HCT116 (cell line): ENCODE measurements around the gene EPHA10. TPM values are rescaled to one million over a fixed set of nuclear protein-coding genes. Genes with fewer than 3 reads are reported as not detected.

Experiments used
- ATAC-seq: fragments of 200-7000 bp; cut with Tn5 transposase; 2 replicates; pipeline ENCODE4 v1.9.1; 2020; ENCODE audit warnings: mild to moderate bottlenecking, moderate library complexity
- BruUV-seq: library from RNA; stranded (reverse); fragments of 400-500 nt; replicated peaks from 2 replicates; lab custom pipeline; 2021; lab: Mats Ljungman, UMichigan
- CTCF ChIA-PET: fragments of 300-600 bp; sonication (Branson Sonifier 250); formaldehyde crosslinking; loops from one replicate; lab custom pipeline; 2021; ENCODE audit warnings: antibody characterized with exemption; lab: Charles Lee
- POLR2A ChIA-PET: fragments of 300-600, 350-600 bp; sonication (Branson Sonifier 250); formaldehyde crosslinking; loops from one replicate; lab custom pipeline; 2021; ENCODE audit warnings: antibody characterized with exemption; lab: Charles Lee
- RAD21 ChIA-PET, 2 experiments: fragments of 300-600 bp; sonication (Branson Sonifier 250); formaldehyde crosslinking; loops; one replicate each; lab custom pipeline; 2023; ENCODE audit warnings: low total read pairs in 2 of 2; ENCODE audit not compliant: uncharacterized antibody in 2 of 2, unreplicated experiment in 2 of 2, low non-redundant PET in 1 of 2; lab: Charles Lee
- DNase-seq: peaks from one replicate; pipeline ENCODE4 v3.0.0-alpha.2; 2010; ENCODE audit warnings: low read depth, low spot score
- H2AFZ ChIP-seq: fragments of 200-600 bp; shearing (Covaris generic), sonication (generic); 2 replicates; pipeline ENCODE4 v1.6.1; 2017; ENCODE audit warnings: low read depth, mixed run types, mixed read lengths, antibody characterized with exemption, low read length; ENCODE audit not compliant: poor library complexity, severe bottlenecking
- H3K27ac ChIP-seq: 2 replicates; pipeline ENCODE4 v1.5.1; 2012; ENCODE audit warnings: low read depth, low read length
- H3K27me3 ChIP-seq: fragments of 200-600 bp; sonication (generic); 2 replicates; pipeline ENCODE4 v1.6.1; 2016; ENCODE audit warnings: mixed run types, low read length, mixed read lengths; ENCODE audit not compliant: insufficient read depth
- H3K36me3 ChIP-seq, 2 experiments: fragments of 200-500 bp in 1 of 2; fragments of 200-600 bp in 1 of 2; sonication (Bioruptor generic) in 1 of 2; sonication (generic) in 1 of 2; 2 replicates each; pipeline versions ENCODE4 v1.5.1 to v1.6.1; 2014 to 2016; ENCODE audit warnings: low read length in 2 of 2, inconsistent platforms in 1 of 2, mixed read lengths in 1 of 2, mixed run types in 1 of 2; ENCODE audit not compliant: insufficient read depth in 2 of 2, control insufficient read depth in 1 of 2
- H3K4me1 ChIP-seq, 2 experiments: fragments of 200-600 bp in 1 of 2; sonication (generic) in 1 of 2; 2 replicates each; pipeline versions ENCODE4 v1.5.1 to v1.6.1; 2012 to 2017; ENCODE audit warnings: low read length in 2 of 2, inconsistent platforms in 1 of 2, mild to moderate bottlenecking in 1 of 2, mixed read lengths in 1 of 2, mixed run types in 1 of 2, moderate library complexity in 1 of 2; ENCODE audit not compliant: insufficient read depth in 2 of 2, control insufficient read depth in 1 of 2
- H3K4me2 ChIP-seq: fragments of 200-600 bp; sonication (generic); 2 replicates; pipeline ENCODE4 v1.6.1; 2017; ENCODE audit warnings: mixed run types, low read length, mixed read lengths
- H3K4me3 ChIP-seq, 2 experiments: fragments of 200-600 bp in 1 of 2; sonication (generic) in 1 of 2; replicated peaks in 1 of 2; 2 replicates each; pipeline ENCODE4 v1.5.1; 2011 to 2016; ENCODE audit warnings: low read length in 2 of 2, control low read depth in 1 of 2, low read depth in 1 of 2, mild to moderate bottlenecking in 1 of 2, mixed read lengths in 1 of 2, mixed run types in 1 of 2
- H3K79me2 ChIP-seq: fragments of 200-600 bp; sonication (generic); 2 replicates; pipeline ENCODE4 v1.6.1; 2017; ENCODE audit warnings: mild to moderate bottlenecking, mixed run types, low read length, moderate library complexity, mixed read lengths; ENCODE audit not compliant: insufficient read depth
- H3K9ac ChIP-seq: fragments of 200-600 bp; sonication (generic); 2 replicates; pipeline ENCODE4 v1.6.1; 2016; ENCODE audit warnings: low read length, mixed read lengths
- H3K9me2 ChIP-seq: fragments of 200-600 bp; sonication (generic), shearing (Covaris generic); 2 replicates; pipeline ENCODE4 v1.6.1; 2017; ENCODE audit warnings: mixed run types, mild to moderate bottlenecking, moderate library complexity; ENCODE audit not compliant: insufficient read depth
- H3K9me3 ChIP-seq, 2 experiments: fragments of 200-500 bp in 1 of 2; fragments of 200-600 bp in 1 of 2; sonication (Bioruptor generic) in 1 of 2; sonication (generic) in 1 of 2; 2 replicates each; pipeline ENCODE4 v1.6.1; 2014 to 2017; ENCODE audit warnings: low read length in 2 of 2, mixed read lengths in 2 of 2, inconsistent platforms in 1 of 2, low read depth in 1 of 2, mild to moderate bottlenecking in 1 of 2, mixed run types in 1 of 2, moderate library complexity in 1 of 2; ENCODE audit not compliant: control insufficient read depth in 1 of 2, insufficient read depth in 1 of 2
- H4K20me1 ChIP-seq: fragments of 200-600 bp; sonication (generic), shearing (Covaris generic); 2 replicates; pipeline ENCODE4 v1.6.1; 2017; ENCODE audit warnings: mixed run types, mild to moderate bottlenecking, moderate library complexity; ENCODE audit not compliant: insufficient read depth
- CBX3 ChIP-seq: IDR thresholded peaks from 2 replicates; pipeline ENCODE4 v1.6.1; 2012; ENCODE audit warnings: low read depth
- CEBPB ChIP-seq: IDR thresholded peaks from 2 replicates; pipeline ENCODE4 v1.6.1; 2012; ENCODE audit warnings: low read depth
- CTCF ChIP-seq, 3 experiments: fragments of 200-600 bp in 1 of 3; sonication (generic) in 1 of 3; IDR thresholded peaks in 2 of 3; conservative IDR thresholded peaks in 1 of 3; 2 replicates each; pipeline ENCODE4 v1.5.1; 2012 to 2017; ENCODE audit warnings: low read depth in 2 of 3, low read length in 2 of 3, antibody characterized with exemption in 1 of 3, borderline replicate concordance in 1 of 3, control low read depth in 1 of 3, mild to moderate bottlenecking in 1 of 3, mixed read lengths in 1 of 3, mixed run types in 1 of 3, moderate library complexity in 1 of 3; ENCODE audit not compliant: insufficient read depth in 1 of 3
- EGR1 ChIP-seq: IDR thresholded peaks from 2 replicates; pipeline ENCODE4 v1.6.1; 2012; ENCODE audit warnings: low read depth
- EZH2 ChIP-seq: fragments of 200-600 bp; sonication (generic); IDR thresholded peaks from 2 replicates; pipeline ENCODE4 v1.6.1; 2017; ENCODE audit warnings: antibody characterized with exemption, mixed run types
- FOSL1 ChIP-seq: IDR thresholded peaks from 2 replicates; pipeline ENCODE4 v1.6.1; 2012; ENCODE audit warnings: low read depth
- MAX ChIP-seq: IDR thresholded peaks from 2 replicates; pipeline ENCODE4 v1.6.1; 2012
- POLR2AphosphoS5 ChIP-seq: IDR thresholded peaks from 2 replicates; pipeline ENCODE4 v1.6.1; 2011; ENCODE audit warnings: mild to moderate bottlenecking, low read depth, low read length, moderate library complexity
- RAD21 ChIP-seq: IDR thresholded peaks from 2 replicates; pipeline ENCODE4 v1.6.1; 2012; ENCODE audit warnings: low read depth, mild to moderate bottlenecking
- SIN3A ChIP-seq: IDR thresholded peaks from 2 replicates; pipeline ENCODE4 v1.6.1; 2012; ENCODE audit warnings: low read depth
- TCF7L2 ChIP-seq: IDR thresholded peaks from 2 replicates; pipeline ENCODE4 v1.7.0; 2011; ENCODE audit warnings: borderline replicate concordance, inconsistent platforms; ENCODE audit not compliant: insufficient read depth, insufficient read length; ENCODE audit errors: extremely low read depth
- YY1 ChIP-seq: IDR thresholded peaks from 2 replicates; pipeline ENCODE4 v1.6.1; 2011; ENCODE audit warnings: low read length, low read depth, moderate library complexity, mild to moderate bottlenecking; ENCODE audit not compliant: insufficient replicate concordance; ENCODE audit errors: extremely low read depth
- ZBTB33 ChIP-seq: IDR thresholded peaks from 2 replicates; pipeline ENCODE4 v1.6.1; 2011; ENCODE audit warnings: mild to moderate bottlenecking, low read length, moderate library complexity; ENCODE audit not compliant: insufficient replicate concordance; ENCODE audit errors: extremely low read depth
- ZFX ChIP-seq: fragments of 450-650 bp; IDR thresholded peaks from 2 replicates; pipeline ENCODE4 v1.6.1; 2017
- ZNF274 ChIP-seq: fragments of 200-500 bp; sonication (Bioruptor generic); IDR thresholded peaks from 2 replicates; pipeline ENCODE4 v1.6.1; 2014; ENCODE audit warnings: mild to moderate bottlenecking, low read depth, low read length, inconsistent platforms
- intact Hi-C: fragments of 100-400 bp; cut with micrococcal nuclease; formaldehyde crosslinking; loops from 2 replicates; pipeline ENCODE4 v1.10.0; 2022
- total RNA-seq: library from RNA; stranded (reverse); gene quantifications from one replicate; pipeline ENCODE4 v1.2.1, GENCODE V29; 2021; ENCODE audit not compliant: unreplicated experiment

Gene EPHA10
- total RNA-seq, 1 experiment from 2014 or later: 6.5 TPM

- Histone ChIP-seq H4K20me1 (no peaks in the 10 kb centered on the region), H3K9me2 (no peaks in the 10 kb centered on the region), H2AFZ (no peak overlapping the region), H3K27me3 (no peaks in the 10 kb centered on the region), H3K4me1 (peaks cover 0 to 13% of the 10 kb centered on the region in 2 experiments; a peak in 1 of 4 replicates), H3K27ac (no peak overlapping the region), H3K36me3 (no peaks in the 10 kb centered on the region), H3K9me3 (no peaks in the 10 kb centered on the region), H3K79me2 (no peaks in the 10 kb centered on the region), H3K9ac (no peak overlapping the region), H3K4me3 (no peak overlapping the region), H3K4me2 (no peak overlapping the region)
- no peak for ATAC-seq
- no TSS peak for BruUV-seq
- TF ChIP-seq CBX3: no peak
- TF ChIP-seq MAX: no peak
- no peak for TF ChIP-seq ZFX
- TF ChIP-seq SIN3A: no peak
- no peak for TF ChIP-seq ZNF274
- TF ChIP-seq ZBTB33: no peak
- TF ChIP-seq RAD21: no peak
- no peak for TF ChIP-seq FOSL1
- no peak for TF ChIP-seq TCF7L2
- no peak for TF ChIP-seq EGR1
- TF ChIP-seq EZH2: no peak
- TF ChIP-seq YY1: no peak
- TF ChIP-seq CTCF (IDR thresholded peaks at IDR 0.05 in 2 of 3, conservative IDR thresholded peaks at IDR 0.05 in 1 of 3; ENCODE audit: borderline replicate concordance in 1 of 3, insufficient read depth in 1 of 3, low read depth in 2 of 3, low read length in 2 of 3): no peak
- no peak for TF ChIP-seq POLR2AphosphoS5
- no peak for TF ChIP-seq CEBPB
- intact Hi-C loops: no loop called here
- CTCF ChIA-PET: no interaction called here
- RAD21 ChIA-PET: no interaction called here
- POLR2A ChIA-PET: no interaction called here
- no peak for DNase-seq
Measured at GRCh38 chr1:37748565-37748964, 16.4 kb downstream of the EPHA10 start.
